Astrocyte (in vitro differentiated cells and primary cell): ENCODE measurements around the gene CA10. TPM values are rescaled to one million over a fixed set of nuclear protein-coding genes. Genes with fewer than 3 reads are reported as not detected.

Experiments used
- DNase-seq: peaks from one replicate; pipeline ENCODE4 v3.0.0-alpha.2; 2010; ENCODE audit warnings: low read depth
- FAIRE-seq: peaks from 2 replicates; lab custom pipeline; 2011; peaks lifted over from hg19 to GRCh38; lab: Jason Lieb, UNC
- H2AFZ ChIP-seq: 2 replicates; pipeline ENCODE4 v1.6.0; 2012; ENCODE audit warnings: low read depth, low read length, inconsistent platforms
- H3K27ac ChIP-seq: 2 replicates; pipeline ENCODE4 v1.5.1; 2011; ENCODE audit warnings: low read depth, low read length, inconsistent platforms
- H3K27me3 ChIP-seq: 2 replicates; pipeline ENCODE4 v1.6.0; 2011; ENCODE audit warnings: low read length, inconsistent platforms; ENCODE audit not compliant: insufficient read depth
- H3K36me3 ChIP-seq: 2 replicates; pipeline ENCODE4 v1.5.1; 2011; ENCODE audit warnings: low read length, inconsistent platforms; ENCODE audit not compliant: insufficient read depth
- H3K4me1 ChIP-seq: 2 replicates; pipeline ENCODE4 v1.5.1; 2011; ENCODE audit warnings: low read length, inconsistent platforms; ENCODE audit not compliant: insufficient read depth
- H3K4me2 ChIP-seq: 2 replicates; pipeline ENCODE4 v1.6.0; 2012; ENCODE audit warnings: low read length, inconsistent platforms
- H3K4me3 ChIP-seq: 2 replicates; pipeline ENCODE4 v1.5.1; 2011; ENCODE audit warnings: low read depth, mild to moderate bottlenecking, low read length, inconsistent platforms; ENCODE audit not compliant: insufficient read depth
- H3K79me2 ChIP-seq: 2 replicates; pipeline ENCODE4 v1.6.0; 2012; ENCODE audit warnings: mild to moderate bottlenecking, low read length, inconsistent platforms; ENCODE audit not compliant: insufficient read depth
- H3K9ac ChIP-seq: 2 replicates; pipeline ENCODE4 v1.6.0; 2012; ENCODE audit warnings: mild to moderate bottlenecking, low read length, inconsistent platforms
- H3K9me3 ChIP-seq: 2 replicates; pipeline ENCODE4 v1.5.1; 2012; ENCODE audit warnings: low read depth, mild to moderate bottlenecking, low read length, inconsistent platforms; ENCODE audit not compliant: insufficient read depth
- H4K20me1 ChIP-seq: 2 replicates; pipeline ENCODE4 v1.6.0; 2012; ENCODE audit warnings: low read length, inconsistent platforms; ENCODE audit not compliant: insufficient read depth
- H3K27ac Mint-ChIP-seq: one replicate; pipeline ENCODE4 v1.8.0; 2021; ENCODE audit warnings: mild to moderate bottlenecking, mixed read lengths; ENCODE audit not compliant: unreplicated experiment
- H3K27me3 Mint-ChIP-seq: one replicate; pipeline ENCODE4 v1.8.0; 2021; ENCODE audit warnings: low read depth, mixed read lengths; ENCODE audit not compliant: unreplicated experiment
- H3K36me3 Mint-ChIP-seq: one replicate; pipeline ENCODE4 v1.8.0; 2021; ENCODE audit warnings: low read depth, mixed read lengths; ENCODE audit not compliant: unreplicated experiment
- H3K4me1 Mint-ChIP-seq: one replicate; pipeline ENCODE4 v1.8.0; 2021; ENCODE audit warnings: low read depth, mixed read lengths; ENCODE audit not compliant: unreplicated experiment
- H3K4me3 Mint-ChIP-seq: one replicate; pipeline ENCODE4 v1.8.0; 2021; ENCODE audit warnings: mild to moderate bottlenecking, moderate library complexity, mixed read lengths; ENCODE audit not compliant: unreplicated experiment
- H3K9me3 Mint-ChIP-seq: one replicate; pipeline ENCODE4 v1.8.0; 2021; ENCODE audit warnings: mild to moderate bottlenecking, mixed read lengths; ENCODE audit not compliant: unreplicated experiment
- EZH2 ChIP-seq: IDR thresholded peaks from 2 replicates; pipeline ENCODE4 v1.6.1; 2012; ENCODE audit warnings: mild to moderate bottlenecking, low read length, inconsistent platforms; ENCODE audit not compliant: insufficient read depth
- total RNA-seq: library from RNA; stranded (reverse); gene quantifications from 2 replicates; pipeline ENCODE4 v1.2.1, GENCODE V29; 2021
- TF ChIP-seq, protein P1 (sequence below): IDR thresholded peaks from 2 replicates; pipeline ENCODE4 v1.5.1; 2011; ENCODE audit warnings: low read depth, mild to moderate bottlenecking, inconsistent platforms, low read length, moderate library complexity; ENCODE audit not compliant: insufficient read depth

Gene CA10
- total RNA-seq, 1 donor from 2014 or later, result 0.43 TPM

DNA sequence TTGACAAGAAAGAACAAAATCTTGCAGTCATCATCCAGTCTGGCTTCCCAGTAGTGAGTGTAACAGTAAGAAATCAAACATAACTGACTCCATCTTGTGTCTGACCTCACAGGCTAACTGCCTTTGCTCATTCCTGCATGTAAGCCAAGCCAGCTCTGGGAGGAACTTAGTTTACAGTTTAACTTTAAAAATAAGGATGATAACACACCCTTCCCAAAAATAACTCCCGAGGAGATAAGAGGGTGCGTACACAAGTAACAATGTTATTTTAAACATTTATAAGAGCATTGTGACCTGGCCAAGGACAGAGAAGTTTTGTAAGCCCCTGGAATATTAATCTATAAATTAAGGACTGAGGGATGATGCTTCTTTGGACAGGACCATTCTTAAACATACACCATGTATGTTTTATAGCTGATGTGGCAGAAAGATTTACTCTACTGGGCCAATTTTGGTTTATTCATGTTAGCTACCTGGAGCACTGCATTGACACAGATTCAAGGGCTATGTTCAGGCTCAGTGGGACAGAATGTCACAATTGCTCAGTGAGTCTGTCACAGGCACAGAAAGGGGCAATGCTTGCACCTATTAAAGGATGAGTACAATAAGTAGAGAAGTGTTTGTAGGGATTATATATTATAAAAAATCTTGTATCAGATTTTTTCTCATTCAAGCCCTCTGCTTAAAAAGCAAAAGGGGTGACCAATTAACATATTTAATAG lies 554.1 kb downstream of the CA10 start:
- Histone ChIP-seq H2AFZ (no peak overlapping the region), H3K9me3 (no peaks in the 10 kb centered on the region), H3K4me1 (no peaks in the 10 kb centered on the region), H4K20me1 (no peaks in the 10 kb centered on the region), H3K79me2 (no peaks in the 10 kb centered on the region), H3K4me3 (no peak overlapping the region), H3K9ac (no peak overlapping the region), H3K27me3 (no peaks in the 10 kb centered on the region), H3K27ac (no peak overlapping the region), H3K36me3 (no peaks in the 10 kb centered on the region), H3K4me2 (no peak overlapping the region)
- Mint-ChIP-seq H3K27me3 (no peaks in the 10 kb centered on the region), H3K27ac (no peak overlapping the region), H3K9me3 (peaks cover 2% of the 10 kb centered on the region), H3K4me1 (no peaks in the 10 kb centered on the region), H3K4me3 (no peak overlapping the region), H3K36me3 (no peaks in the 10 kb centered on the region)
- TF ChIP-seq, protein P1, sequence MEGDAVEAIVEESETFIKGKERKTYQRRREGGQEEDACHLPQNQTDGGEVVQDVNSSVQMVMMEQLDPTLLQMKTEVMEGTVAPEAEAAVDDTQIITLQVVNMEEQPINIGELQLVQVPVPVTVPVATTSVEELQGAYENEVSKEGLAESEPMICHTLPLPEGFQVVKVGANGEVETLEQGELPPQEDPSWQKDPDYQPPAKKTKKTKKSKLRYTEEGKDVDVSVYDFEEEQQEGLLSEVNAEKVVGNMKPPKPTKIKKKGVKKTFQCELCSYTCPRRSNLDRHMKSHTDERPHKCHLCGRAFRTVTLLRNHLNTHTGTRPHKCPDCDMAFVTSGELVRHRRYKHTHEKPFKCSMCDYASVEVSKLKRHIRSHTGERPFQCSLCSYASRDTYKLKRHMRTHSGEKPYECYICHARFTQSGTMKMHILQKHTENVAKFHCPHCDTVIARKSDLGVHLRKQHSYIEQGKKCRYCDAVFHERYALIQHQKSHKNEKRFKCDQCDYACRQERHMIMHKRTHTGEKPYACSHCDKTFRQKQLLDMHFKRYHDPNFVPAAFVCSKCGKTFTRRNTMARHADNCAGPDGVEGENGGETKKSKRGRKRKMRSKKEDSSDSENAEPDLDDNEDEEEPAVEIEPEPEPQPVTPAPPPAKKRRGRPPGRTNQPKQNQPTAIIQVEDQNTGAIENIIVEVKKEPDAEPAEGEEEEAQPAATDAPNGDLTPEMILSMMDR, result no peak
- no peak for TF ChIP-seq EZH2
- FAIRE-seq (no peak), DNase-seq (no peak)

- H3K79me2 ChIP-seq, result no peaks in the 10 kb centered on the region
- no peak overlapping the region for H3K4me3 ChIP-seq
- H3K4me2 ChIP-seq, result no peak overlapping the region
- no peaks in the 10 kb centered on the region for H4K20me1 ChIP-seq
- DNase-seq, result no peak
- H2AFZ ChIP-seq, result no peak overlapping the region
- no peaks in the 10 kb centered on the region for H3K36me3 ChIP-seq
- no peak overlapping the region for H3K4me3 Mint-ChIP-seq
- H3K27me3 Mint-ChIP-seq, result no peaks in the 10 kb centered on the region
- no peaks in the 10 kb centered on the region for H3K36me3 Mint-ChIP-seq
- H3K9me3 ChIP-seq, result no peaks in the 10 kb centered on the region
- H3K9me3 Mint-ChIP-seq, result peaks cover 3% of the 10 kb centered on the region
- no peaks in the 10 kb centered on the region for H3K4me1 Mint-ChIP-seq
- no peak overlapping the region for H3K9ac ChIP-seq
- no peaks in the 10 kb centered on the region for H3K27me3 ChIP-seq
- FAIRE-seq, result no peak
- H3K27ac ChIP-seq, result no peak overlapping the region
- H3K4me1 ChIP-seq, result no peaks in the 10 kb centered on the region
- no peak overlapping the region for H3K27ac Mint-ChIP-seq
- TF ChIP-seq, protein P1, result no peak
- no peak for TF ChIP-seq EZH2
These were observed 556.8 kb downstream of the CA10 start for GRCh38 chr17:51601622-51602261.

DNA sequence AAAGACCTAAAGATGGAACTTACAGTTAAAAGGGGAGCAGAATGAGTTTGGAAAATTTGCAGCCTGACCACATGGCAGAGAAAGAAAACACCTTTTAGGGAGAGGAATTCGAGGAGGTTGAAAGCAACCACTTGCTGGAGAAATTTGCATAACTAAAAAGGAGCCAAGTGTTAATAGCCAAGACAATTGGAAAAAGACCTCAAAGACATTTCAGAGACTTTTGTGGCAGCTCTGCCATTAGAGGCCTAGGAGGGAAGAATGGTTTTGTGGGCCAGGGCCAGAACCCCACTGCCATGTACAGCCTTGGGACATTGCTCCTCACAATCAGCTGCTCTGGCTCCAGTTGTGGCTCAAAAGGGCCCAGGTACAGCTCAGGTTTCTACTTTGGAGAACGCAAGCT lies 559.7 kb downstream of the CA10 start:
- Mint-ChIP-seq H3K9me3 (peaks cover 2% of the 10 kb centered on the region), H3K36me3 (no peaks in the 10 kb centered on the region), H3K27me3 (peaks cover 2% of the 10 kb centered on the region), H3K27ac (no peak overlapping the region), H3K4me1 (no peaks in the 10 kb centered on the region), H3K4me3 (no peak overlapping the region)
- no peaks in the 10 kb centered on the region for H4K20me1 ChIP-seq
- H3K79me2 ChIP-seq, result no peaks in the 10 kb centered on the region
- no peak for TF ChIP-seq EZH2
- TF ChIP-seq, protein P1, result no peak
- H3K4me3 ChIP-seq, result no peak overlapping the region
- no peak overlapping the region for H3K4me2 ChIP-seq
- DNase-seq, result no peak
- no peaks in the 10 kb centered on the region for H3K27me3 ChIP-seq
- no peak overlapping the region for H2AFZ ChIP-seq
- H3K4me1 ChIP-seq, result no peaks in the 10 kb centered on the region
- no peak overlapping the region for H3K9ac ChIP-seq
- H3K9me3 ChIP-seq, result no peaks in the 10 kb centered on the region
- H3K36me3 ChIP-seq, result no peaks in the 10 kb centered on the region
- H3K27ac ChIP-seq, result no peak overlapping the region
- FAIRE-seq, result no peak
